HUES64 (cell line): ENCODE measurements around the gene LHFPL3.
"Not testable (repeated sequence)": the region's sequence is repeated elsewhere in the genome, so short reads cannot be mapped to it uniquely, and the experiment has no call there.

Experiments
- H3K27ac ChIP-seq: 2 replicates; pipeline ENCODE4 v1.7.0; 2013; ENCODE audit warnings: low read depth, low read length, inconsistent platforms
- H3K27me3 ChIP-seq: 2 replicates; pipeline ENCODE4 v1.6.1; 2013; ENCODE audit warnings: mild to moderate bottlenecking, low read length; ENCODE audit not compliant: insufficient read depth
- H3K36me3 ChIP-seq: 2 replicates; pipeline ENCODE4 v1.6.1; 2013; ENCODE audit warnings: mild to moderate bottlenecking, low read length; ENCODE audit not compliant: insufficient read depth
- H3K4me1 ChIP-seq: 2 replicates; pipeline ENCODE4 v1.6.1; 2013; ENCODE audit warnings: mild to moderate bottlenecking, low read length, moderate library complexity; ENCODE audit not compliant: insufficient read depth
- H3K4me3 ChIP-seq: 2 replicates; pipeline ENCODE4 v1.5.1; 2013; ENCODE audit warnings: mild to moderate bottlenecking, low read length, moderate library complexity
- H3K9ac ChIP-seq: 2 replicates; pipeline ENCODE4 v1.6.1; 2013; ENCODE audit warnings: mild to moderate bottlenecking, low read depth, low read length
- H3K9me3 ChIP-seq: 2 replicates; pipeline ENCODE4 v1.6.1; 2013; ENCODE audit warnings: low read depth, low read length; ENCODE audit not compliant: insufficient read depth
- WGBS: fragments of 150-250, 120-280 bp; methylation state at CpG from one replicate; pipeline ENCODE4 v1.1.7; 2013; ENCODE audit warnings: missing lambda C conversion rate; 5-methylcytosine and 5-hydroxymethylcytosine counted together

The LHFPL3 gene

DNA sequence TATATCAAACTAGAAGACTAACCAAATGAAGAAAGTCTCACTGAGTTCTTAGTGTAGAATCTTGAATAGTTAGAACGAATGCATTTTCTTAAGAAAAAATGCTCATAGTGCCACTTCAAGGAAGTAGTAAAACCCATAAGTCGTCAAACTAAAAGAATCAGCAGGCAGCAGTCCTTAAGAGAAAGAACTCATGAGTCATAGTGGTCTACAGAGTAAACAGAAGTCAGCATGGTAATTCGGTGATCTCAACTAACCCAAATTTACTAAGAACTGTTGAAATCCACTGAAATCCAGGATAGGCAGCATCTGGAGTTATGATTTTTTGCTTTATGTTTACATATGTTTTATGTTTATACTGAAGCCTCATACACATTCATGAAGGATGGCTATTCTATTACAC lies 256.2 kb downstream of the LHFPL3 start:
- Histone ChIP-seq H3K9me3 (no peaks in the 10 kb centered on the region), H3K27me3 (no peaks in the 10 kb centered on the region), H3K36me3 (no peaks in the 10 kb centered on the region), H3K4me1 (peaks cover 3% of the 10 kb centered on the region; the same call in 1 of the 2 replicates), H3K27ac (no peak overlapping the region), H3K9ac (no peak overlapping the region), H3K4me3 (no peak overlapping the region)
- 61% methylated on average over 3 of the region's 3 CpGs for WGBS

- H3K27me3 ChIP-seq, H3K4me3 ChIP-seq, H3K27ac ChIP-seq, H3K36me3 ChIP-seq, H3K4me1 ChIP-seq, H3K9me3 ChIP-seq, H3K9ac ChIP-seq: not testable (repeated sequence)
- WGBS, result 74% methylated on average over 7 of the region's 7 CpGs
Measured at GRCh38 chr7:104595591-104595990, 267.2 kb downstream of the LHFPL3 start.

- no peaks in the 10 kb centered on the region for H3K36me3 ChIP-seq
- H3K9ac ChIP-seq, result no peak overlapping the region
- no peak overlapping the region for H3K4me3 ChIP-seq
- no peaks in the 10 kb centered on the region for H3K4me1 ChIP-seq
- H3K9me3 ChIP-seq, result no peaks in the 10 kb centered on the region
- no peak overlapping the region for H3K27ac ChIP-seq
- 86% methylated on average over 5 of the region's 5 CpGs for WGBS
- H3K27me3 ChIP-seq, result no peaks in the 10 kb centered on the region
Measured at GRCh38 chr7:104603957-104604356, 275.6 kb downstream of the LHFPL3 start.

GRCh38 chr7:104604706-104605105 lies 276.3 kb downstream of the LHFPL3 start:
- no peaks in the 10 kb centered on the region for H3K9me3 ChIP-seq
- no peaks in the 10 kb centered on the region for H3K36me3 ChIP-seq
- no peak overlapping the region for H3K4me3 ChIP-seq
- H3K27ac ChIP-seq, result no peak overlapping the region
- no peaks in the 10 kb centered on the region for H3K27me3 ChIP-seq
- 81% methylated on average over 1 of the region's 1 CpG for WGBS
- no peaks in the 10 kb centered on the region for H3K4me1 ChIP-seq
- H3K9ac ChIP-seq, result no peak overlapping the region

DNA sequence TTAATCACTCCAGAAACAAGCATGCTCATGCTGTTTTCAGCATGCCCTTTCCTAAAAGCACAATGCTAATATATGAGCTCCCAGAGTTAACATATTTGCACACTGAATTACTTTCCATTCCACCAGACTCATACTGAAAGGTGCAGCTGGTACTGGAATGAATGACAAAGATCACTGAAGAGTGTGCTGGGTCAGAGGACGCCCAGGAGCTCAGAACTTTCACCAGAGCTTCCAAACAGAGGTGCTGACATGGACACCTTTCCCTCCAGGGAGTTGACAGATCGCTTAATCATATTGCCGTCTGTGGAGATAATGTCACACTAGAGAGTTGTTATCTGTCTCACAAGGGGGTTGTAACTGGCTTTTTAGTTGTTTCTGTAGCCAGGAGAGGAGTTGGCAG lies 292.9 kb downstream of the LHFPL3 start:
- no peaks in the 10 kb centered on the region for H3K36me3 ChIP-seq
- no peaks in the 10 kb centered on the region for H3K27me3 ChIP-seq
- H3K9me3 ChIP-seq, result no peaks in the 10 kb centered on the region
- no peak overlapping the region for H3K4me3 ChIP-seq
- no peak overlapping the region for H3K9ac ChIP-seq
- H3K27ac ChIP-seq, result no peak overlapping the region
- no peaks in the 10 kb centered on the region for H3K4me1 ChIP-seq
- WGBS, result 70% methylated on average over 3 of the region's 3 CpGs

DNA sequence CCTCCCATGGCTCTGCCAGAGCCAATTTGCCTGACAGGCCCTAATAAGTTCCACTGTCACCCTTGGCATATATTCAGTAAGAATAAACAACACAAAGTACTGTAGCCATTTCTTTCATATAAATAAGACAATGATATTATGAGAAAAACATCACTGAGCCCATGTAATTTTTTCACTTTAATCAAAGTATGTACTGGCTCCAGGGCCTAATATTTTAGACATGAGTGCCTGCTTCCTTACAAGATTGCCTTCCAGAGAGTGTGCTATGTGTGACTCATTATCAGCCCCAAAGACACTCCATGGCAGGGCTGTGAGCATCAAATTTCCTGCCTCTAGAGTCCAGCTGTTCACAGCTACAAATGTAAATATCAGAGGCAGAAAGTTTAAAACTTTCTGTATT lies 297.6 kb downstream of the LHFPL3 start:
- Histone ChIP-seq H3K4me3 (no peak overlapping the region), H3K36me3 (no peaks in the 10 kb centered on the region), H3K27ac (no peak overlapping the region), H3K27me3 (peaks cover 4% of the 10 kb centered on the region; the same call in 1 of the 2 replicates), H3K9me3 (no peaks in the 10 kb centered on the region), H3K9ac (no peak overlapping the region), H3K4me1 (no peaks in the 10 kb centered on the region)

GRCh38 chr7:104627516-104627915 lies 299.1 kb downstream of the LHFPL3 start:
- Histone ChIP-seq H3K36me3 (no peaks in the 10 kb centered on the region), H3K27ac (no peak overlapping the region), H3K4me1 (no peaks in the 10 kb centered on the region), H3K9me3 (no peaks in the 10 kb centered on the region), H3K4me3 (no peak overlapping the region), H3K27me3 (peaks cover 7% of the 10 kb centered on the region; the same call in 1 of the 2 replicates), H3K9ac (no peak overlapping the region)
- WGBS, result 16% methylated on average over 2 of the region's 2 CpGs

DNA sequence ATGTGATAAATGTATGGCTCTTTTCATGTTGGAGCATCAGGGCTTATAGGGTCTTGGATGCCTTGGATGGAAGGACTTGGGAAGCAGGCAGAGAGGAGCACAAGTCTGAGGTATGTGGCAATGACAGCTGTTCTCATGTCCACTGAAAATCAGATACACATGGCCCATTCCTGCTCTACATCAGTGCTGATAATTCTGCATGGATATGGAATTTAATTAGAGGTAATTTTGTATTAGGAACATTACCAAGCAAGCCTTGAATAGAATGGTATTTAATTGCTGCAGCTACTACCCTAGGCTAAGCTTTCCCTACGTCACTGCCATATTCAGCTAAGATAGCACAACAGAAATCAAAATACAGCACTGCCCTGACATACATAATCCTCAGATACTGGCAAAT lies 299.6 kb downstream of the LHFPL3 start:
- no peak overlapping the region for H3K27ac ChIP-seq
- peaks cover 7% of the 10 kb centered on the region; the same call in 1 of the 2 replicates for H3K27me3 ChIP-seq
- H3K36me3 ChIP-seq, result no peaks in the 10 kb centered on the region
- H3K4me3 ChIP-seq, result no peak overlapping the region
- H3K9ac ChIP-seq, result no peak overlapping the region
- H3K9me3 ChIP-seq, result no peaks in the 10 kb centered on the region
- no peaks in the 10 kb centered on the region for H3K4me1 ChIP-seq
- WGBS, result 79% methylated on average over 1 of the region's 1 CpG

GRCh38 chr7:104629408-104629807 lies 301.0 kb downstream of the LHFPL3 start:
- WGBS, result 75% methylated on average over 1 of the region's 1 CpG
- Histone ChIP-seq H3K9me3 (no peaks in the 10 kb centered on the region), H3K27ac (no peak overlapping the region), H3K4me1 (no peaks in the 10 kb centered on the region), H3K4me3 (no peak overlapping the region), H3K27me3 (peaks cover 7% of the 10 kb centered on the region; the same call in 1 of the 2 replicates), H3K9ac (no peak overlapping the region), H3K36me3 (no peaks in the 10 kb centered on the region)

- Histone ChIP-seq H3K27ac (no peak overlapping the region), H3K4me3 (no peak overlapping the region)
- 95% methylated on average over 4 of the region's 4 CpGs for WGBS
Measured at GRCh38 chr7:104640506-104640905, 312.1 kb downstream of the LHFPL3 start.

DNA sequence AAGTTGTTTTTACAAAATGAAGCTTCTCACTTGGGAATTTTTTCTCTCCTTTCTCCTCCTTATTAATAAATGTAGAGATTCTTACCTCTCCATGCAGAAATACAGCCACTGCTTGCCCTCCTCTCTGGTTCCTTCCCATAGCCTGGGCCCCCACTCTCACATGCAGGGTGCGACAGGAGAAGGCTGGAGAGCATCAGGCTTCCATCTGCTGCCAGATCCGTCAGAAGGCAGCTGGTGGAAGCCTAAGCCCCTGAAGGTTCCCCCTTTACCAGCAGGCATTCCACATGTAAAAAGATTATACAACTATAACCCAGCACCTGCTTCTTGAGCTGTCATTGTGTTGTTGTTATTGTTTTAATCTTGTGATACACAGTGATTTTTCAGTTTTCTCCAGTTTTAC lies 314.2 kb downstream of the LHFPL3 start:
- H3K9me3 ChIP-seq, result no peaks in the 10 kb centered on the region
- H3K27ac ChIP-seq, result no peak overlapping the region
- no peaks in the 10 kb centered on the region for H3K27me3 ChIP-seq
- no peaks in the 10 kb centered on the region for H3K4me1 ChIP-seq
- no peaks in the 10 kb centered on the region for H3K36me3 ChIP-seq
- H3K9ac ChIP-seq, result no peak overlapping the region
- H3K4me3 ChIP-seq, result no peak overlapping the region
- WGBS, result 83% methylated on average over 2 of the region's 2 CpGs

More at GRCh38 chr7:104640506-104640905, 312.1 kb downstream of the LHFPL3 start:
- H3K4me1 ChIP-seq, result no peaks in the 10 kb centered on the region
- H3K9me3 ChIP-seq, result no peaks in the 10 kb centered on the region
- no peak overlapping the region for H3K9ac ChIP-seq
- no peaks in the 10 kb centered on the region for H3K36me3 ChIP-seq
- no peaks in the 10 kb centered on the region for H3K27me3 ChIP-seq

DNA sequence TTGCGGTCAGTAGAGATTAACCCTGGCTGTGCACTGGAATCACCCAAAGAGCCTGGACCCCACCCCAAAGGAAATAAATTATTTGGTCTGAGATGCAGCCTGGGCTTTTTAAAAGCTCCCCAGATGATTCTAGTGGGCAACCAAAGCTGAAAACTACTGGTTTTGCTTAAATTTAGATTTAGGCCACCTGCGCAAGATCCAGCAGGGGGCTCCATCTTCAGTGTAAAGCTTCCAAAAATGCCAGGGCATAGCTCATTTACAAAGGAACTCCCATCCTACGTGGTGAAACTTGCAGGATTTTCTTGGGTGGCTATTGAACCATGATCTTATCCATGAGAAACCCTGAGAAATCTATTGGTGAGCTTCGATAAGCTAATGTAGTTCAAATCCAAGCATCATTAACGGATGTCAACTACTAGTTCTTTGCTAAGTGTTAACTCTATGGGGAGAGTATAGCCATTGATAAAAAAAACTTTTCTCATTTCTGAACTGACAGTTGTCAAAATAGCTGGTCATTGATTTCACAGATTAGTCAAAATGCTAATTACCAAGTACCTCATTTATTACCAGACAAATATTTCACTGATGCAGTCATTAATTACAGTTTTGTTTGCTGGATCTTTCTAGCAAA lies 315.3 kb downstream of the LHFPL3 start:
- Histone ChIP-seq H3K9ac (no peak overlapping the region), H3K9me3 (no peaks in the 10 kb centered on the region), H3K4me1 (no peaks in the 10 kb centered on the region), H3K4me3 (no peak overlapping the region), H3K36me3 (no peaks in the 10 kb centered on the region), H3K27ac (no peak overlapping the region), H3K27me3 (no peaks in the 10 kb centered on the region)
- 58% methylated on average over 5 of the region's 5 CpGs for WGBS
